NB4 (cell line): ENCODE results near the gene IVL.

Source experiments
- MAX ChIP-seq: IDR thresholded peaks from 2 replicates; pipeline ENCODE4 v1.6.1; 2011; ENCODE audit warnings: low read depth, low read length
- MYC ChIP-seq: IDR thresholded peaks from 2 replicates; pipeline ENCODE4 v1.6.1; 2011; ENCODE audit warnings: low read depth, low read length
- POLR2A ChIP-seq: IDR thresholded peaks from 2 replicates; pipeline ENCODE4 v1.6.1; 2011; ENCODE audit warnings: mild to moderate bottlenecking; ENCODE audit not compliant: insufficient read length; ENCODE audit errors: extremely low read depth
- TF ChIP-seq, protein P1 (sequence below): IDR thresholded peaks from one replicate; pipeline ENCODE4 v1.5.1; 2012; ENCODE audit warnings: low read depth, low read length

GRCh38 chr1:152959801-152960451 lies 51.6 kb downstream of the IVL start:
- TF ChIP-seq, protein P1, sequence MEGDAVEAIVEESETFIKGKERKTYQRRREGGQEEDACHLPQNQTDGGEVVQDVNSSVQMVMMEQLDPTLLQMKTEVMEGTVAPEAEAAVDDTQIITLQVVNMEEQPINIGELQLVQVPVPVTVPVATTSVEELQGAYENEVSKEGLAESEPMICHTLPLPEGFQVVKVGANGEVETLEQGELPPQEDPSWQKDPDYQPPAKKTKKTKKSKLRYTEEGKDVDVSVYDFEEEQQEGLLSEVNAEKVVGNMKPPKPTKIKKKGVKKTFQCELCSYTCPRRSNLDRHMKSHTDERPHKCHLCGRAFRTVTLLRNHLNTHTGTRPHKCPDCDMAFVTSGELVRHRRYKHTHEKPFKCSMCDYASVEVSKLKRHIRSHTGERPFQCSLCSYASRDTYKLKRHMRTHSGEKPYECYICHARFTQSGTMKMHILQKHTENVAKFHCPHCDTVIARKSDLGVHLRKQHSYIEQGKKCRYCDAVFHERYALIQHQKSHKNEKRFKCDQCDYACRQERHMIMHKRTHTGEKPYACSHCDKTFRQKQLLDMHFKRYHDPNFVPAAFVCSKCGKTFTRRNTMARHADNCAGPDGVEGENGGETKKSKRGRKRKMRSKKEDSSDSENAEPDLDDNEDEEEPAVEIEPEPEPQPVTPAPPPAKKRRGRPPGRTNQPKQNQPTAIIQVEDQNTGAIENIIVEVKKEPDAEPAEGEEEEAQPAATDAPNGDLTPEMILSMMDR: no peak
- TF ChIP-seq POLR2A (no peak), MAX (no peak), MYC (no peak)
